Measurements from ENCODE around the gene NPFF. TPM values are rescaled to one million over a fixed set of nuclear protein-coding genes. Genes with fewer than 3 reads are reported as not detected.

NPFF gene
- total and polyA plus RNA-seq, 10 donors, result 0.49 to 2.0 (median 1.3) TPM; not detected in 7

DNA sequence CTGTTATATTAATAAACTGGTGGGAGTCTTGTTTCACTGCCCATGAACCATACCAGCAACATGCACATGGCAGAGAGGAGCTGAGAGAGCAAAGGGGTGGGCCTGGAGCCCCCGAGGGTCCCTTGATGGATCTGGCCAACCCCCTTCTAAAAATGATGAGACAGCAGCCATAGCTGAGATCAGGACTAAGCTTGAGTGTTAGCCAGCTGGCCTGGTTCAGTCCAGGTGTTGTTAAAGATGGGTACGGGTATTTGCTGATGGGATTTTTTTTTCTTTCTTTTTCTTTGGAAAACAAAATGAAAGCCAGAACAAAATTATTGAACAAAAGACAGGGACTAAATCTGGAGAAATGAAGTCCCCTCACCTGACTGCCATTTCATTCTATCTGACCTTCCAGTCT lies 39.4 kb downstream of the NPFF start:
- no peak for DNase-seq
- no peak overlapping the region for H3K27ac ChIP-seq
- H3K27me3 ChIP-seq (replicated peaks in 1 of 7), result no peaks in the 10 kb centered on the region
- H3K36me3 ChIP-seq, result peaks cover 9 to 100% (median 100%) of the 10 kb centered on the region in 6 donors
- no peak overlapping the region for H3K4me3 ChIP-seq
- intact Hi-C loops (cut with DNase I; ENCODE audit: low total_unique reads), result no loop called here
- TF ChIP-seq, protein P1, sequence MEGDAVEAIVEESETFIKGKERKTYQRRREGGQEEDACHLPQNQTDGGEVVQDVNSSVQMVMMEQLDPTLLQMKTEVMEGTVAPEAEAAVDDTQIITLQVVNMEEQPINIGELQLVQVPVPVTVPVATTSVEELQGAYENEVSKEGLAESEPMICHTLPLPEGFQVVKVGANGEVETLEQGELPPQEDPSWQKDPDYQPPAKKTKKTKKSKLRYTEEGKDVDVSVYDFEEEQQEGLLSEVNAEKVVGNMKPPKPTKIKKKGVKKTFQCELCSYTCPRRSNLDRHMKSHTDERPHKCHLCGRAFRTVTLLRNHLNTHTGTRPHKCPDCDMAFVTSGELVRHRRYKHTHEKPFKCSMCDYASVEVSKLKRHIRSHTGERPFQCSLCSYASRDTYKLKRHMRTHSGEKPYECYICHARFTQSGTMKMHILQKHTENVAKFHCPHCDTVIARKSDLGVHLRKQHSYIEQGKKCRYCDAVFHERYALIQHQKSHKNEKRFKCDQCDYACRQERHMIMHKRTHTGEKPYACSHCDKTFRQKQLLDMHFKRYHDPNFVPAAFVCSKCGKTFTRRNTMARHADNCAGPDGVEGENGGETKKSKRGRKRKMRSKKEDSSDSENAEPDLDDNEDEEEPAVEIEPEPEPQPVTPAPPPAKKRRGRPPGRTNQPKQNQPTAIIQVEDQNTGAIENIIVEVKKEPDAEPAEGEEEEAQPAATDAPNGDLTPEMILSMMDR (IDR thresholded peaks at IDR 0.05 in 8 of 11, conservative IDR thresholded peaks at IDR 0.05 in 3 of 11), result no peak
- TF ChIP-seq POLR2AphosphoS5 (IDR thresholded peaks at IDR 0.05), result no peak
- no peak for TF ChIP-seq POLR2A (IDR thresholded peaks at IDR 0.05)
- no peaks in the 10 kb centered on the region for H3K9me3 ChIP-seq
- H3K4me1 ChIP-seq, result peaks cover 3 to 60% (median 28%) of the 10 kb centered on the region in 6 donors
- 76 to 93% (median 87%) methylated on average over 2 of the region's 2 CpGs for WGBS, 5 donors

DNA sequence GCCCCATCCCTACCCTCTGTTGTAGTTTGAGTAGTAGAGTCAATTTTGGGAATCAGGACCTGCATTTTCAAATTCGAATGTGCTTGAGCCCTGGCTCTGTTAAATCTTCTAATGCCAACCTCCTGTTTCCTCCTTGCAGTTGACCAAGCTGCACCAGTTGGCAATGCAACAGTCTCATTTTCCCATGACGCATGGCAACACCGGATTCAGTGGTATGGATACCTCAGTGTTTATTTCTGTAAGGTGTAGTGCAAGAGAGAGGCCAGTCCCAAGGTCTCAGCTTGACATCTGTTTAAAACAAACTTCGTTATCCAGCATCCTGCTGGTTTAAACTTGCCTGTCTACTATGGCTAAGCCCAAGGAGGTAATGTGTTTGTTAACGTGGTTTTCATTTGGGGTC lies 40.2 kb downstream of the NPFF start:
- 84 to 86% (median 85%) methylated on average over 5 of the region's 5 CpGs for WGBS, 5 donors
- Histone ChIP-seq H3K36me3 (peaks cover 9 to 100% (median 100%) of the 10 kb centered on the region in 6 donors), H3K4me3 (no peak overlapping the region), H3K27ac (peak overlapping the region in 1 of 8 donors; percentile 8), H3K9me3 (no peaks in the 10 kb centered on the region), H3K27me3 (replicated peaks in 1 of 7) (no peaks in the 10 kb centered on the region), H3K4me1 (peaks cover 3 to 60% (median 25%) of the 10 kb centered on the region in 6 donors)
- TF ChIP-seq POLR2A (IDR thresholded peaks at IDR 0.05), result no peak
- TF ChIP-seq, protein P1 (IDR thresholded peaks at IDR 0.05 in 8 of 11, conservative IDR thresholded peaks at IDR 0.05 in 3 of 11), result no peak
- TF ChIP-seq POLR2AphosphoS5 (IDR thresholded peaks at IDR 0.05), result no peak
- intact Hi-C loops (cut with DNase I; ENCODE audit: low total_unique reads), result no loop called here
- no peak for DNase-seq

DNA sequence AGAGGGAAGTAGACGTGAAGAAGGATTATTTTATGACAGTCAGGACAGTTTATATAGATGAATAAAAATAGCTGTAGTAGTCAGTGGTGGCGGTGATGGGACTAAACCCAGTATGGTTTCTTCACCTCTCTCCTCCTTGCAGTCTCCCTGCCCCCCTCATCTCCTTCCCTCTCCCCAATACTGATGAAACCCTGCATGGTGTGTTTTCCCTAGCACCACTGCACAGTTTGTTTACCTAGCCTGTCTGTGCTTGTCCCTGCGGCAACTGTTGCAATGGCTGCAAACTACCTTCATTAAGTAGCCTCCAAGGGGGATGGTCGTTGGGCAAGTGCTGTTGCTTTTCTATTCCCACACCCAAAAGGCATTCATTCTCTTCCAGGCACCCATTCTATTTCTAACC lies 40.6 kb downstream of the NPFF start:
- Histone ChIP-seq H3K4me1 (peaks cover 3 to 60% (median 24%) of the 10 kb centered on the region in 6 donors), H3K9me3 (no peaks in the 10 kb centered on the region), H3K27me3 (replicated peaks in 1 of 7) (no peaks in the 10 kb centered on the region), H3K27ac (peak overlapping the region in 2 of 8 donors; percentile 8 to 22), H3K36me3 (peaks cover 9 to 100% (median 100%) of the 10 kb centered on the region in 6 donors), H3K4me3 (no peak overlapping the region)
- 81 to 89% (median 87%) methylated on average over 4 of the region's 4 CpGs for WGBS, 5 donors
- no peak for DNase-seq
- no peak for TF ChIP-seq POLR2AphosphoS5 (IDR thresholded peaks at IDR 0.05)
- TF ChIP-seq, protein P1 (IDR thresholded peaks at IDR 0.05 in 8 of 11, conservative IDR thresholded peaks at IDR 0.05 in 3 of 11), result no peak
- no peak for TF ChIP-seq POLR2A (IDR thresholded peaks at IDR 0.05)
- intact Hi-C loops (cut with DNase I; ENCODE audit: low total_unique reads), result no loop called here

DNA sequence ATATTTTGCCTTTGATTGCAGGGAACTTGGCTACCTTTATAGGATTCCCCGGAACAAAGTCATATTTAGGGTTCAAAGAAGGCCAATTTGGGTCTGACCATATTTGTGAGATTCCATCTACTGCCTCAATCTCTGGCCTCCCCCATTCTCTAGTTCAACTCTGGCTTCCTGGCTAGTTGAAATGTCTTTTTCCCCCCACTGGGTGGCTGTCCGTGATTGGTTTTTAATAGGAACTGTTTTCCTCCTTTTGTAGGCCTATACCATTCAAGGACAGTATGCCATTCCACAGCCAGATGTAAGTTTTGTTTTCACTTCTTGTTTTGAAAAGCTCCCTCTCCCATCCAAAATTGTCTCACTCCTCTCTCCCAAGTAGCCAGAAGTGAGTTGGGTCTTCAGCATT lies 41.6 kb downstream of the NPFF start:
- no peak for DNase-seq
- TF ChIP-seq POLR2AphosphoS5 (IDR thresholded peaks at IDR 0.05) (no peak), POLR2A (IDR thresholded peaks at IDR 0.05) (no peak)
- TF ChIP-seq, protein P1 (IDR thresholded peaks at IDR 0.05 in 8 of 11, conservative IDR thresholded peaks at IDR 0.05 in 3 of 11), result no peak
- intact Hi-C loops (cut with DNase I; ENCODE audit: low total_unique reads), result no loop called here
- WGBS, 5 donors, result 62 to 85% (median 75%) methylated on average over 2 of the region's 2 CpGs
- Histone ChIP-seq H3K27me3 (replicated peaks in 1 of 7) (no peaks in the 10 kb centered on the region), H3K27ac (peak overlapping the region in 3 of 8 donors; percentile 22 to 58 (median 26)), H3K36me3 (peaks cover 9 to 100% (median 100%) of the 10 kb centered on the region in 6 donors), H3K4me1 (peaks cover 3 to 66% (median 28%) of the 10 kb centered on the region in 6 donors), H3K9me3 (no peaks in the 10 kb centered on the region), H3K4me3 (no peak overlapping the region)

Measured in spleen (tissue), 11 donors.